Measurements from ENCODE around the gene NBDY. TPM values are rescaled to one million over a fixed set of nuclear protein-coding genes. Genes with fewer than 3 reads are reported as not detected.
"Not testable (repeated sequence)": the region's sequence is repeated elsewhere in the genome, so short reads cannot be mapped to it uniquely, and the experiment has no call there.

NBDY gene
- total RNA-seq, 1 donor from 2014 or later, result 20.2 TPM

DNA sequence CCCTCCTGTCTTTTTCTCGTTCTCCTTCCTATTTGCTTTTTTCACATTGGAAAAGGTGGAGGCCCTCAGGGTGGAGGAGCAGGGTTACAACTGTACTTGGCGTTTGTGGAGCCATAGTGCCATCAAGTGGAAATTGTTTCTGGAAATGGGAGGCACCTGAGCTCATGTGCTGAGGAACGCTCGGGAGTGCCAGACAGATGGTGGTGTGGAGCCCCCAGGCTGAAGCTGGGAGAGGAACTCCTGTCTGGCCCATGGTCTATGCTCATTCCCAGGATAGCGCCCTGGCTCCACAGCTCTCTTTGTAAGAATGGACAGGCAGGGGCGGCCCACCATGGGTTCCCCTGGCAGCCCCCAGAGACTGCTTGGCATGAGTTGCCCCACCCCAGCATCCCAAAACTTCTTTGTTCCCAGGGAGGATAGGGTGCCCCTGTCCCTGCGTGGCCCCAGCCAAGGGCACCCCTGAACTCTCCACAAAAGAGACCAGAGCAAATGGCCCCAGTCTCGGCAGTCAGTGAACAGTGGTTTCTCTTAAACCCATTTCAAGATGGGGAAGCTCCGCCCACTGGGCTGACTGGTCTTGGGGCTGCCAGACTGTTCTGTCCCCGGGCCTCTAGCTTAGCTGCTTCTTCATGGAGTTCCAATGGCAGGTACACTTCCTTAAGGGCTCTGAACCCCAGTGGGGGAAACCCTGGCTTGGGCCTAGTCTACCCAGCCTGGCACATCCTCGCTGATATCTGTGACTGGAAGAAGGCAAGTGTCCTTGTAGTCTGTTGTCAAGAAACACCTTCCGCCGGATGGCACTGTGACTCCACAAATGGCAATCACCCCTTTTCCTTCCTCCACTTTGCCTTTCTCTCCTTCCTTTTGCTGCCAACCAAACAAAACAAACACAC is 70.1 kb downstream of the NBDY start:
- no peak for DNase-seq (ENCODE audit: extremely low read depth, low read depth, low spot score)

DNA sequence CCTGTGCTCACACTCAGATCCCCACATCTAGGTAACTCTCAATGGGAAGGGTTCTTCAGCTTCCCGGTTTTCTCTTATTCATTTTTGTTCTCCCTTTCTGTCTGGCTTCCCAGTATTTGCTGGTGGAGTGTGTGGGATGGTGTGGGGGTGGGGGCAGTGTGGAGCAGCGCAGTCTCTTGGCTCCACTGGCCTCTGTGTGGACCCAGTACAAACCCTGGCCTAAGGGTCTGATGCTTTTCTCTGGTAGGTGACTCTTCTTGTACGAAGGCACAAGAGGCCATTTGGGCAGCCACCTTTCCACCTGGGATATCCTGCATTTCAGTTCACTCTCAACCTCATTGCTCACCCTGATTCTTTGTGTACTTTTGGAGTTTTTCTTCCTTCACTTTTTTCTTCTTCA is 71.3 kb downstream of the NBDY start:
- no peak for DNase-seq (ENCODE audit: extremely low read depth, low read depth, low spot score)

DNA sequence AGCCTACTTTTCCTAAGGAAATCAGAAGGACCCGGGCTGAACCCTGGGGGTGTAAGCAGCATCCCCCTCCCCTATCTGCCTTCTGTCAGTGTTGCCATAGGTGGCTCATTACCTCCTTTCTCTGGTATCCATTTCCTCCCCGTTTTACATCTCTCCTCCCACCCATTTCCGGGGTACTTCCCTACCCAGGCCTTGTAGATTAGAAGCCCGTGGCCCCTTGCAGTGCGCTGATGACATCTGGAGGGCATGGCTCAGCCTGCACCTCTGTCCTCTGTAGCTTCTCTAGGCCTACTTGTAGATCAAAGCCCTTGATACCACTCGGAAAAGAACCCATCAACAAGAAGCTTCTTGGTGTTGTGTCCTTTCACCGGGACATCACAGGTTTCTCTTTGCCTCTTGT is 71.8 kb downstream of the NBDY start:
- DNase-seq (ENCODE audit: extremely low read depth, low read depth, low spot score), result no peak

DNA sequence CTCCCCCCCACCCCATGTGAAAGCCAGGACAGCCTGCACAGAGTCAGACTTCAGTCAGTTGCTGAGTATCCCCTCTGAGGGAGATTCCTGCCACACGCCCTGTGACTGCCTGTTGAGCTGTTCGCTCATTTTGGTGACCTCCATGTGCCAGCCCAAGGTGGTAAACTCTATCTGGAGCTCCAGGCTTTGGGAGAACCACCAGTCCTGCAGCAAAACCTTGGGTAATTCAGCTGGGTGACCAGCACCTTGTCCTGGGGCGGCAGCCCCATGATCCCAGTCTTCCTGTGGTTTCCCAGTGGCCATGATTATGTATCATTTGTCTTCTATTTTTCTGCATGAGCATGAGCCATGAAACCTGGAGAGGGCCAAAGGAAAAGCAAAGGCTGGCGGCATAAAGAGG is 73.4 kb downstream of the NBDY start:
- no peak for DNase-seq (ENCODE audit: extremely low read depth, low read depth, low spot score)

DNA sequence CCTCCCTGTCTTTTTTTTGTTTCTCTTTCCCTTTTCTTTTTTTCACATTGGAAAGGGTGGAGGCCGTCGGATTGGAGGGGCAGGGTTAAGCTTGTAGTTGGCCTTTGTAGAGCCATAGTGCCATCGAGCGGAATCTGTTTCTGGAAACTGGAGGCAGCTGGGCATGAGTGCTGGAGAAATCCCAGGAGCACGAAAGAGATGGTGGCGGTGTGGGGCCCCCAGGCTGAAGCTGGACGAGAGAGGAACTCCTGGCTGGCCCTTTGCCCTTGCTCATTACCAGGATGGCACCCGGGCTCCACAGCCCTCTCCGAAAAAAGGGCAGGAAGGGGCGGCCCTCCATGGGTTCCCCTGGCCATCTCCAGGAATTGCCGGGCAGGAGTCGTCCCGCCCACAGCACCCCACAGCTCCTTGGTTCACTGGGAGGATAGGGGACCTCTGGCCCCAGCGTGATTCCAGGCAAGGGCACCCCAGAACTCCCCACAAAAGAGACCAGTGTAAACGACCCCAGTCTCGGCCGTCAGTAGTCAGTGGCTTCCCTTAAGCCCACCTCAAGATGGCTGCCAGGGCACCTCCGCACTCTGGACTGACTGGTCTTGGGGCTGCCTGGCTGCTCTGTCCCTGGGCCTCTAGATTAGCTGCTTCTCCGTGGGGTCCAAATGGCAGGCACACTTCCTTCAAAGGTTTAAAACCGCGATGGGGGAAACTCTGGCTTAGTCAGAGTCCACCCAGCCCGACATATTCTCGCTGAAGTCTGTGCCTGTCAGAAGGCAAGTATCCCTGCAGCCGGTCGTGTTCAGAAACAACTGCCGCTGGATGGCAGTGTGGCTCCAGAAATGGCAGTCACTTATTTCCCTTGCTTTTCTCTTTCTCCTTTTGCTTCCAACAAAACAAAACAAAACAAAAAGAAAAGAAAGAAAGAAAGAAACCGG is 74.1 kb downstream of the NBDY start:
- DNase-seq (ENCODE audit: extremely low read depth, low read depth, low spot score), result peak; percentile 58

DNA sequence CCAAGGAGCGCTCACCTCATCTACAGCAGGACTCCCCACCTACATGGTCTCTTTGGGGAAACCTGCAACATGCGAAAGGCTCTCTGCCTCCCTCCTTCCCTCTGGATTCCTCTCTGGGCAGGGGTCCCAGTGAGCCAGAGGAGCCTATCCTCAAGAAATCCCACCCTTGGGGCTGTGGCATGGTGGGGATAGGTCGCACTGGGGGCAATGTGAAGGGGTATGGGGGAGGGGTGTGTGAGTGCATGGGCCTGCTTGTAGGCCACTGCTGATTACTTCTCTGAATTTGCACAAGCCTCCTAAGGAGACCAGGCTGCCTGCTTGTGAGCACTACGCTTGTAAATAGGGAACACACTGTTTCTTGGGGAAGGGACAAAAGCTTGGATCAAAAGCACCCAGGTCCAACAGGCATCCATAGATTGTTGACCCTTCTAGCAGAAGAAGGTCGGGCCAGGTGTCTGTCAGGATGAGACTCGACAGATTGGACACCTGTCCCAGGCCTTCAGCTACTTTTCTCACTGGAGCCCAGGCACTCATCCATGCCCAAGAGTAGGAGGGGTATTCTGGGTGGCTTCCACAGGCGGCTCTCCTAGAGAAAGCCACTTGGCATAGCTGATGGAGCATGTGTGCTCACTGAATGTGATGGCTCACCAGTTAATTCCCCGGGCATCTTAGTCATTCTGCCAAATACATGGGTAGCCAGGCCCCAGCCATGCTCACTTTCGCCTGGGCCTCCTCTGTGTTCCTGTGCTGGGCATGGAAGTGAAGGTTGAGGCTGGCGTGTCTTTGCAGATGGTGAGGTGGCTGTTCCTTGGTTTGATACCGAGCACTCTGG is 75.0 kb downstream of the NBDY start:
- DNase-seq (ENCODE audit: extremely low read depth, low read depth, low spot score), result no peak

DNA sequence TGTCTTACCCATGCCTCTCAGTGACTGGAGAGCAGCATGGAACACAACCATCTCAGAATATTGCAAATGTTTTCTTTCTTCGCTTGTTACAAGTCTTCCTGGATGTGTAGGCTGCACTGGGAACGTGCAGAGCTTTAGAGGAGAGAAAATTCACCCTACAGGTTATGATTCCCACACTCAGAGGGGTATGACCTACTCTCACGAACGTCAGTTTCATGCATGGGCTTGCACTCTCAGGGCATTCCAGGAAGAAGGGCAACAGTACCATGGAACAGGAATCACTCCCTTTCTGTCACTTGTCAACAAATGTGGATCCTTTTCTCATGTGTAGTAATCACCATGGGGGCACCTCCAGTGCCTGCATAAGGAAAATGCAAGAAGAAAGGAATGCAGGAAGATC is 75.8 kb downstream of the NBDY start:
- no peak for DNase-seq (ENCODE audit: extremely low read depth, low read depth, low spot score)

DNA sequence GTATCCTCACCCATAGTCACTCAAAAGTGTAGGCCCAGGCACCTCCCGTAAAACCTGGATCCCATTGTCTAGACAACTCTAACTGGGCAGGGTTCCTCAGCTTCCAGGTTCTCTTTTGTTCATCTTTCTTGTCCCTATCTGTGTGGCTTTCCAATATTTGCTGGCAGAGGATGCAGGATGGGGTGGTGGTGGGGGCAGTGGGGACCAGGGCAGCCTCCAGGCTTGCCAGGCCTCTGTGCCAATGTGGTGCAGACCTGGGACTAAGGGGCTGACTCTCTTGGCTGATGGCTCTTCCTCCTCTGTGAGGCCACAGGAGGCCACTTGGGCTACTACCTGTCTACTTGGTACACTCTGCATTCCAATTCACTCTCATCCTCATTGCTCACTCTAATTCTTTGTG is 76.4 kb downstream of the NBDY start:
- DNase-seq (ENCODE audit: extremely low read depth, low read depth, low spot score), result no peak

DNA sequence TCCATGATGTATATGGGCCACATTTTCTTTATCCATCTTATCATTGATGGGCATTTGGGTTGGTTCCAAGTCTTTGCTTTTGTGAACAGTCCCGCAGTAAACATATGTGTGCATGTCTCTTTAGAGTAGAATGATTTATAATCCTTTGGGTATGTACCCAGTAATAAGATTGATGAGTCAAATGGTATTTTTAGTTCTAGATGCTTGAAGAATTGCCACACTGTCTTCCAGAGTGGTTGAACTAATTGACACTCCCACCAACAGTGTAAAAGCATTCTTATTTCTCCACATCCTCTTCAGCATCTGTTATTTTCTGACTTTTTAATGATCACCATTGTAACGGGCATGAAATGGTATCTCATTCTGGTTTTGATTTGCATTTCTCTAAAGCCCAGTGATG is 77.1 kb downstream of the NBDY start:
- DNase-seq (ENCODE audit: extremely low read depth, low read depth, low spot score), result not testable (repeated sequence)

DNA sequence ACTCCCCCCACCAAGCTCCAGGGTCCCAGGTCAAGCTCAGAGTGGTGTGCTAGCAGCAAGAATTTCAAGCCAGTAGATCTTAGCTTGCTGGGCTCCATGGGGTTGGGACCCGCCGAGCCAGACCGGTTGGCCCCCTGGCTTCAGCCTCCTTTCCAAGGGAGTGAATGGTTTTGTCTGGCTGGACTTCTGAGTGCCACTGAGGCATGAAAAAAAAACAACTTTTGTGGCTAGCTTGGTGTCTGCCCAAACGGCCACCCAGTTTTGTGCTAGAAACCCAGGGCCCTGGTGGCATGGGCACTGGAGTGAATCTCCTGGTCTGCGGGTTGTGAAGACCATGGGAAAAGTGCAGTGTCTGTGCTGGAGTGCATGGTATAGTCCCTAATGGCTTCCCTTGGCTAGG is 82.6 kb downstream of the NBDY start:
- DNase-seq (ENCODE audit: extremely low read depth, low read depth, low spot score), result no peak

DNA sequence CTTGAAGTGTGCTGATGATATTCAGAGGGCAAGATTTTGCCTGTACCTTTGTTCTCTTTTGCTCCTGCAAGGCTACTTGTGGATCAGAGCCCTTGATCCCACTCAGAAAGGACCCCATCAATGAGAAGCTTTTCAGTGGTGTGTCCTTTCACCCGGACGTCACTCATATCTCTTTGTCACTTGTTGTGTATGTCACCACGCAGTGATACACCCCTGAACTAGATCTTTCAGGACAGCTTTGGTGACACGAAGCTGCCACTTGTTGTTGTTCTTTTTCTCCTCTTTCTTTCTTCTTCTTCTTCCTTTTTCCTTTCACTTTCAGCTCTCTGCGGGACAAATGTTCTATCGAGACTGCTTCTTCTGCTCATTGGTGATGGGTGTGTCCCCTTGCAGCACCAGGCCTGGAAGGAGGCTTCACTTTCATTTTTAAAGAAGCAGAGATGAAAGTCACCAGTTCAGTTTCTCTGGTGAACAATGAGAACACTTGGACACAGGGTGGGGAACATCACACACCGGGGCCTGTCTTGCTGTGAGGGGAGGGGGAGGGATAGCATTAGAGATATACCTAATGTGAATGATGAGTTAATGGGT is 83.6 kb downstream of the NBDY start:
- DNase-seq (ENCODE audit: extremely low read depth, low read depth, low spot score), result no peak

DNA sequence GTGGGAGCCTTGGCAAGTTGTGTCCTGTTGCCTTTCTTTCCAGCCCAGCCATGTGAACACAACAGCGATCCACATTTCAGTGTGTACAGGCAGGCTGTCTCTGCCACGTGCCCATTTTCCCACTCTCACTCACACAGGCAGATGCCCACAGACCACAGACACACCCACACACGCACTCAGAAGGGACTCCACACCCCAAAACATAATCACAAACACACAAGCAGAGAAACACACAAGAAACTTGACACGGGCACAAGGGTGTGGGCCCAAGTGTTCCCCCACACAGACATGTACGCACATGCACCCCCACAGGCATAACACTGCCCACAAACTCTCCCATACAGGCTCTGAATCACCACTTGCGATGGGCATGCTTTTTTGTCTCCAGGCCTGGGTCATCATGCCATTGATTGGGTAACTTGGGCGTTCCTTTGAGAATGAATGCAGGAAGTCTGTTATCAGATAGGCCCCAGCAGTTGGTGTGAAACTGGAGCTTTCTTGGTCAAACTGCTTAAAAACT is 84.3 kb downstream of the NBDY start:
- DNase-seq (ENCODE audit: extremely low read depth, low read depth, low spot score), result no peak

DNA sequence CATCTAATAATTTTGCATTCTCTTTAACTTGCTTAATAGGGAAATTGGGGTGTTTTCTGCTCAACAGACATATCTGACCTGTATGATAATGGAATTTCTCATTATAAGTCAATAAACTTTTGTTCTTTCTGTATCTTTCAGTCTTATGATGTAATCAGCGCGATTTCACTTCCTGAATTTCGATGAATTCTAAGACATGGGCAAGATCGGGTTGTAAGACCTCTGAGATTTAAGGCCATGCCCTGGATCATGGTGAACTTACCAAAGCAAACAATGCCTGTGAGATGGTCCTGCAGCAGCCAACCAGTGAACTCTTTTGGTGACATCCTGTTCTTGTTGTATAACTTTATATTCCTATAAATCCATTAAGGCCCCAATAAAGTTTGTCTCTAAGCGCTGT is 88.1 kb downstream of the NBDY start:
- DNase-seq (ENCODE audit: extremely low read depth, low read depth, low spot score), result no peak

DNA sequence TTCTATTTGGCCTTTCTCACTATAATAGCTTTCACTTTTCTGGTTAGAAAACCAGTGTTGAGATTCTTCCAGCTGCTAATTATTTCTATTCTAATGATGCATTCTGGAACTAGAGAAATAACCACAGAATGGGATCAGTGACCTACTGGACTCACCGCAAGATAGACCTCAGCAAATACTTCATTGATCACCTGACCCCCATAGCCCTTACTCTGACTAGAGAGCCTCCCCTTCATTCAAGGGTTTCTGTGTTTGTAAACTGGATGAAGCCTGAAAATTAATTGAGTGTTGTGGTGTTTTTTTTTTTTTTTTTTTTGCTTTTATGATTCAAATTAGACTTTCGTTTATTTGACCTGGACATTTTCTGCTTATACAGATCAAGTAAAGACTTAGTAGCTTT is 97.0 kb downstream of the NBDY start:
- DNase-seq (ENCODE audit: extremely low read depth, low read depth, low spot score), result no peak

DNA sequence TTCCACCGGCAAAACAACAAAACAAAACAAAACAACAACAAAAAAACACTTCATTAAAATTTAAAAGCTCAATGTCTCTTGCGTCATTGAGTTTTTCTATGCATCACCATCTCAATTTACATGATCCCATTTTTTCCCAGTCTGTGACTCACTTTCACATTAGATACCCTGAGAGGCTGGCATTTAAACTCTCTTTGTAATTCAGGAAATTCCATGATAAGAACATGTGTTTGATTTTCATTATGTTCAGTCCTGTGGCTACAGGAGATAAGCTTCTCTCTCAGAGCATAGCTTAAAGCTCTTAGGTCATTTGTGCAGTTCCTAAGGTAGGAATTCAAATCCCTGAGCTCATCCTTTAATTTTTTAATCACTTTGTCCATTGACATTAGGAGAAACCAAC is 104.6 kb downstream of the NBDY start:
- no peak for DNase-seq (ENCODE audit: extremely low read depth, low read depth, low spot score)

DNA sequence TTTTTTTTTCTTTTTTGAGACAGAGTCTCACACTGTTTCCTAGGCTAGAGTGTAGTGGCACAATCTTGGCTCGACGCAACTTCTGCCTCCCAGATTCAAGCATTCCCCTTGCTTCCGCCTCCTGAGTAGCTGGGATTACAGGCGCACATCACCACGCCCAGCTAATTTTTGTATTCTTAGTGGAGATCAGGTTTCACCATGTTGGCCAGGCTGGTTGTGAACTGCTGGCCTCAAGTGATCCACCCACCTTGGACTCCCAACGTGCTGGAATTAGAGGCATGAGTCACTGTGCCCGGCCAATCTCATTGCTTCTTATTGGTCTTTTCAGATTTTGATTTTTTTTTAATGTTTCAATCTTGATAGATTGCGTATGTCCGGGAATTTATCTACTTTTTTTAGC is 124.4 kb downstream of the NBDY start:
- DNase-seq (ENCODE audit: extremely low read depth, low read depth, low spot score), result no peak

DNA sequence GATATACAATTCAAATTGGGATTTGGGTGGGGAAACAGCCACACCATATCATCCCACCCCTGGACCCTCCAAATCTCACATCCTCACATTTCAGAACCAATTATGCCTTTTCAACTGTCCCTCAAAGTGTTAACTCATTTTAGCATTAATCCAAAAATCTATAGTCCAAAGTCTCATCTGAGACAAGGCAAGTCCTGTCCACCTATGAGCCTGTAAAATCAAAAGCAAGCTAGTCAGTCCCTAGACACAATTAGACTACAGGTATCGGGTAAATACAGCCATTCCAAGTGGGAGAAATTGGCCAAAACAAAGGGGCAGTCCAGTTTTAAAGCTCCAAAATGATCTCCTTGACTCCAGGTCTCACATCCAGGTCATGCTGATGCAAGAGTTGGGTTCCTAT is 128.0 kb downstream of the NBDY start:
- no peak for DNase-seq (ENCODE audit: extremely low read depth, low read depth, low spot score)

DNA sequence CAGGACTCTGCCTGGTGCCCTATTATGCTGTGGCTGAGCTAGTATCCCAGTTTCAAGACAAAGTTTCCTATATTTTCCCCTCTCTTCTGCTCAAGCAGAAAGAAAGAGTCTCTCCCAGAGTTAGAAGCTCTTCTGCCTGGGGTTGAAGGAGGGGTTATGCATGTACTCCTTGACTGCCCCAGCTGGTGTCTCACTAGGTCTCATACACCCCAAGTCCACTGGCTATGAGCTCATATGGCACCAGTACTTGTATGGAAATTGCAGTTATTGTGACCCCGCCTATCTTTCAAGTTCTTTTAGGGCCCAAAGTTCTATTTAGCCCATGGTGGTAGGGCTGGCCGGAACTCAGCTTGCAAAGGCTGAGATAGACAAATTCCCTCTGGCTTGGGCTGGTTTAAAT is 131.8 kb downstream of the NBDY start:
- DNase-seq (ENCODE audit: extremely low read depth, low read depth, low spot score), result no peak

Data from glomerular endothelial cell (primary cell).